HG02884 (cell line): ENCODE data around the gene ELMO1.

ENCODE experiments used
- ATAC-seq: cut with Tn5 transposase; IDR thresholded peaks from one replicate; pipeline ENCODE4 v1.9.1; 2021; ENCODE audit warnings: mild to moderate bottlenecking, moderate library complexity; ENCODE audit not compliant: unreplicated experiment

ELMO1 gene

DNA sequence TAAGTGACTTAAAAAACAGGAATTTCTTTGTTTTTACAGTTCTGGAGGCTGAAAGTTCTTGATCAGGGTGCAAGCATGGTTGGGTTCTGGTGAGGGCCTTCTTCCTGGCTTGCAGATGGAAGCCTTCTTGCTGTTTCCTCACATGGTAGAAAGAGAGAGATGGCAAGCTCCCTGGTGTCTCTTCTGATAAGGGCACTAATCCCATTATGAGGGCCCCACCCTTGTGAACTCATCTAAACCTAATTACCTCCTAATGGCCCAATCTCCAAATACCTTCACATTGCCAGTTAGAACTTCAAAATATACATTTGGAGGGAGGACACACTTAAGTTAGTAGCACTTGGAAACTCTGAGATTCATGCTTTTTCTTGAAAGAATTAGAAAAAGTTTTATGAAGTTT lies 410.0 kb downstream of the ELMO1 start:
- no peak for ATAC-seq

DNA sequence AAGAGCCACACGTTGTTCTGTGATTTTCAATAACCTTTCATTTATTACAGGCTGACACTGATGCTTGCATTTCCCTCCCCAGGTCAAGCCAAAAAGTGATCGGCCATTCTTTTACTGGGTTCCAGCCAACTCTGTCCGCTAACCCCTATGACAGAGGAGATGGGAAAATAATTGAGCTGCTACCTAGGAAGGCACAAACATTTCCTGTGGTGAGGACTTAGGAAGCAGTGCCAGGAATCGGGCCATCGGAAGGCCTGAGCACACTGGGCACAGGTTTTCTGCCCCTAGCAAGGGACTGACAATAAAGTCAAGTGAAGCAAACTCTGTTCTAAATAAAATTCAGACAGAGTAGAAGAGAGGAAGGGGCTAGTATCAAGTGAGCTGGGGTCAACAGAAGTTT lies 411.4 kb downstream of the ELMO1 start:
- no peak for ATAC-seq

DNA sequence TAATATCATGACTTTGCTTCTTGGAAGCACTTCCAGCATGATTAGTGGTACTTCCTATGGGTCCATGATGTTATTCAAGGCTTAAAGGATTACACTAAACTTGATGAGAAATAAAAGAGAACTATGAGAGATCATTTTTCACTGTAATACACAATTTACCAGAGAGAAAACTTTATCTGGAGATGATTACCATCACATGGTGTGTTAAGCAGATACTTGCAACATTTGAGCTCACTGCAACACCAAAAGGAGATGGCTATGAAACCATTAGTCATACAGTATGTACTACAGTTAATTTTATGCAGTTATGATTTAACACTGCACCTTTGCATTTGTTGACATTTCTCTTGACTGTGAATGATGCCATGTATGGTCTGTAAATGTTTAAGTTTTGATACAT lies 413.0 kb downstream of the ELMO1 start:
- ATAC-seq = no peak

DNA sequence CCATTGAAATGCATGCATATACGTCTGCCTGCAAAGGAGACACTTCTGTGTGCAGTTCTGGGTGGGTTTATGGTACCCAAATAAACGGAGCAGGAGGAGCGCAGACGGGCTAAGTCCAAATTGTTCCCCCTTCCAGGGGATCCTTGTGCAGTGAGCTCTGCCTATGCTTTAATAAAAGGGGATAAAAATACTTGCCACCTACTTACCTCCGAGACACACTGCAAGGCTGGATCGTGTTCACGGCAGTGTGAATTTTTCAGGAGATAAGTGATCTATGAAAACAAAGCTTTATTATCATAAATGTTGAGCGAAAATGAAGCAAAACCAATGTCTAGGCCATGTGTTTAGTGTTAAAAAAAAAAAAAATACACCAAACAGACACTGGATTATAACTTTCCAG lies 415.5 kb downstream of the ELMO1 start:
- no peak for ATAC-seq

DNA sequence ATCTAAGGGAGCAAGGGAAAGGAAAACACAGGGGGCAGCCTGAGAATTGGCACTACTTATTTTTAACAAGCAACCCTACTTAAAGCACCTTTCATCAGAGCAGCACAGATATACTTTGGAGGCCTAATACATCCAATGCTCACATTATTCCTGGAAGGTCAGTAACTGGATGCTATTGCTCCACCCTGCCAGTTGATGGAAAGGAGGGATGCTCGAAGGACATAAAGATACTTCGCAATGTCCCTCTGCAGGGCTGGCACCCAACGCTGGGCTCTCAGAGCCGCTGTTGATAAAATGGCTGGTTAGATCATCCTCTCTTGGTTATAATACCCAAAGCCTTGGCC lies 416.4 kb downstream of the ELMO1 start:
- ATAC-seq = no peak

DNA sequence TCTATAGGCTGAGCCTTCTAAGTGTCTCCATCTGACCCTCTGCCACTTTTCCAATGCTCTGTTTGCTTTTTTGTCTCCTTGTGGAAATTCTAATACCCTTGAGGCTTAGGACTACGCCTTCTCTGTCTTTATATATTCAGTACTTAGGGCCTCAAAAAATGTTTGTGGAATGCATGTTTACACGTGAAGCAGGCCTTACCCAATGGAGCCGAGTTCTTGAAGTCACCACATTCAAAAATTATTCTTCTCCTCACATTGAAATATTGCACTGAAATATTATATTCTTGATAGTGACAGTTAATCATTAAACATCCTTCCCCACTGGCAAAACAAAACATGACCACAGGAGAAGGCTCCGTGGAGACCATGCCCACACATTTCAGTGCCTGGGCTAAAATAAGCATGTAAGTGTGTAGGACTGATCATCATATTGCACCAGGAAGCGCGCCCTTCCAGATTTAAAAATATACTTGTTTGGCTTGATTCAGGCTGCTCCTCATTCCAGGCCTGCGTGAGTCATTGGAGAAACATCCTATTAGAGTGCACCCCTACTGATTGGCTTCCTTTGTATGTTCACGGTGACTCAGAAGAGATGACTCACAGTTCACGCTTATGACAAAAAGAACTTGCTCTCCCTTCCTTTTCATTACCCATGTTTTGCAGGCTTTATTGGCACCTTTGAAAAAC lies 416.9 kb downstream of the ELMO1 start:
- no peak for ATAC-seq

DNA sequence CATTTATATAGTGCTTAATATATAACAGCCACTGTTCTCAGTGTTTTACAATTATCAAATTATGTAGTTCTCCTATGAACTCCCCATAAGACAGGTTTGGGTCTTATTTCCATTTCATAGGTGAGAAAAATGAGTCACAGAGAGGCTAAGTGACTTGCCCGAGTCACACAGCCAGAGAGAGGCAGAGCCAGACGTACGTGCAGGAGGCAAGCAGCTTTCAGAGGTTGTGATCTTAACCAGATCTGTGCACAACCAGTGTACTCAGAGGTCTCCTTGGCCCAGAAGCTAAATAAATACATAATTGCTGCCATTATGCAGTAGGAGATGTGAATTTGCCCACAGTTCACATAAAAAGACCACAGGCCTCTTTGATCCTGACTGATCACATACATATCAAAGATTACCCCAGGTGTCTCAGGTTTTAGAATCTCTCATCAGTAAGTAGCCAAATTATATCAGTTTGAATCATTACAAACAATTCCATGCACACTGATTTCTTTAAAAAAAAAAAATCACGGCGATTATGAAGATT lies 419.7 kb downstream of the ELMO1 start:
- ATAC-seq = no peak

DNA sequence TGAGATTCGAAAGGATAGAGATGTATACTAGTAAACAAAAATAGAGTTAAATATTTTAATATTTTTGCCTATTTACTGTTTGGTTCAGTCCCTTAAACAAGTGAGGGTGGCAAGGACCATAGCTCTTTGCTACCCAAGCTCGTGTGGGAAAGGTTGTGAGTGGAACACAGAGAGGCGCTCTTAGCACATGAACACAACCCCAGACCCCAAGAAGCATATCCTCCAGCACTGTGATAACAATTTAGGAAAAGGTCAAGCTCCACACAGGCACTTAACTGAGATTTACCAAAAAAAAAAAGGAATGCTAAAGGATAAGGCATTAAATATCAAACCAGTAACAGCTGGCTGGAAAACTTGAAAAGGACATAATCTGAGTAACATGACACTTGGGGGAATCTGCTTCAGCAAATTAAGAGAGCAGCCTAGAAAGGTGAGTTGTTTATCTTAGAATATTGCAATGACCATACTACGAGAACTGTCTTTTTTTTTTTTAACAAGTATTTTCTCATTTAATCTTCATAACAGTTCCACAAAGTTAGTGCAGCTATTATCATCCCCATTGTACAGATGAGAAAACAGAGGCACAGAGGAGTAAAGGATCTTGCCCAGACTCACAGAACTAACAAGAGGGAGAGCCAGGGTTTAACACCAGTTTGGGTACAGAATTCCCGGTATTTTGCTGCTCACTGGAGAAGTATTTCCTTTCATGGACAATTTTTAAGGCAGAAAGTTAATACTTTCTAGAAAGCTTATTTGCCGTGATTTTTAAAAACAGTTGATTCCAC lies 420.9 kb downstream of the ELMO1 start:
- ATAC-seq = no peak

DNA sequence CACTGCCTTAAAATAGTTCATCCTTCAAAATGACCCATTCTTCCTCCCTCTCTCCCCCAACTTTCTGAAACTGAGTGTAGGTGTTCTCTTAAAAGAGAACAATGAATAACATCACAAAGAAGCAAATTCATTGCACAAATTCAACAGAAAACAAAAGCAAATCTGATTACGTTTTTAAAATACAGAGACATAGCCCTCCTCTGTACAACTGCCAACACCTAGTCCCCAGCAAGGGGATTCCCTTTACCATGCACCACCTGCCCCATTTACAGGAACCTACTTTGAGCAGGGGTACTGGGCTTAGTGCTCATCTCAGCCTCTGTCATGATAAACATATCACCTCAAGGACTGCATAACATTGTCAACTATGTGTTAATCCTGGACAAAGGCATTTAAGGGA lies 421.6 kb downstream of the ELMO1 start:
- no peak for ATAC-seq

DNA sequence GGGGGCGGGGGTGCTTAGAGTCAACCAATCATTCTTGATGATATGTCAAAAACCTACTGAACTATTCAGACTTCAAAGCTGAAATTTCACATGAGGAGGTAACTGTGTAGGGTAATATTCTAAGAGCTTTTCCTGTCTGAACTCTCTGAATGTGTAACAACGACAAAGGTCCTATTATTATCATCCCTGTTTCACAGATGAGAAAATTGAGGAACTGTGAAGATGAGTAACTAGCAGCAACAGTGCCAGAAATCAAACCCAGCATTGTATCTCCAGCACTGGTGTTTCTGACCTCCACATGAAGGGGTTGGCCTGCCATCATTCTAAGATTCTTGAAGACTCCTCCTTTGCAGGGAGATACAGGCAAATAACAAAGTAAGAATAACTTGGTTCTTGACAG lies 429.7 kb downstream of the ELMO1 start:
- ATAC-seq = peak; percentile 77

DNA sequence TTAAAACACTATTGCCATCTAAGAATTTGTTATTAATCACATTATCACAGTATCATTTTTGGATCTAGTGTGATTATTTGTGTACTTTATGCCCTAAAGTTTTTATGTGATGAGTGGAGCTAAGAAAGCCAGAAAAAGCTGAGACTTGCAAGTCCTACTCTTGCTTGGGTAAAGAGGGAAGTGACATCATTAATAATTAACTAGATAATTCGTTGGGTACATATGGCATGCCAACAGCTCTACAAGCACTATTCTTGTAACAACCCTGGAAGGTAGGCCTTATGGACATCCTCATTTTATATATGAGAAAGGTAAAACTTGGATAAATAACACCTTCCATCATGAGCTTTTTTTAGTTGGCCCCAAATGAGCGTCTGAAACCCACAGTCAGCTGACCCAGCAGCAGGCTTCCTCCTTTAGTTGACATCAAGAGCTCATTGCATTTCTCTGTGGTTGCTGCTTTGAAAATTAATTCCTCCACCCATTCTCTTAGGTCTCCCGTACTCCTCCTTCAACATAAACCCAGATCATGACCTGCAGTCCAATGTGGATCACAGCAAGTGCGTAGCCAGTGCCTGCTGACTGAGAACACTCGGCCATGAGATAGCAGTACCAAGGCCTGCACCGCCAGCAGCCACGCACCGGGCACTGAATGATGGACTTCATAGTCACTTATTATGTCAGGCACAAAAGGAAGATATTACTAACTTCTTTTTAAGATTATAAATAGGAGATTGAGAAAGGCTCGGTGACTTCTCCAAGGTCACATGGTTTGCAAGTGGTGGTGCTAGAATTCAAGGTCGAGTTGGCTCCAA lies 432.4 kb downstream of the ELMO1 start:
- ATAC-seq = no peak

DNA sequence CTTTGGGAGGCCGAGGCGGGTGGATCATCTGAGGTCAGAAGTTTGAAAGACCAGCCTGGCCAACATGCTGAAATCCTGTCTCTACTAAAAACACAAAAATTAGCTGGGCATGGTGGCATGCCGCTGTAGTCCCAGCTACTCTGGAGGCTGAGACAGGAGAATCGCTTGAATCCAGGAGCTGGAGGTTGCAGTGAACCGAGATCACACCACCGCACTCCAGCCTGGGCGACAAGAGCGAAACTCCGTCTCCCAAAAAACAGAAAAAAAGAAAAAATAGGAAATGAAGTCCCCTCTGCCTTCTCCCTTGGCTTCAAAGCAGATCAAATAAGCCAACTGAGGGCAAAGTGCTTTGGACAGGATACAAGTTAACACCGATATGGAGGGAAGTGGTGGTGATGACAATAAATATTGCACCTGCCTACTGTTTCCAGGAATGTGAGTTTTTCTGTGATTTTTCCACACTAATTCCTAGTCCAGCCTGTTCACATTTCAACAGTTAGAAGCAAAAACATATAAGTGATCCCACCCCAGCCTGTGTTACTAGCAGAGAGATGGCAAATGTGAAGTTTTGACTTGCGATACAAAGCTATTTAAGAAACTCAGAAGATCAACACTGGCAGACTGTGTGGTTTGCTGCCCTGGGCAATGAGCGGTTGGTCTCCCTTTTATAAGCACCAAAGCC lies 433.2 kb downstream of the ELMO1 start:
- no peak for ATAC-seq

DNA sequence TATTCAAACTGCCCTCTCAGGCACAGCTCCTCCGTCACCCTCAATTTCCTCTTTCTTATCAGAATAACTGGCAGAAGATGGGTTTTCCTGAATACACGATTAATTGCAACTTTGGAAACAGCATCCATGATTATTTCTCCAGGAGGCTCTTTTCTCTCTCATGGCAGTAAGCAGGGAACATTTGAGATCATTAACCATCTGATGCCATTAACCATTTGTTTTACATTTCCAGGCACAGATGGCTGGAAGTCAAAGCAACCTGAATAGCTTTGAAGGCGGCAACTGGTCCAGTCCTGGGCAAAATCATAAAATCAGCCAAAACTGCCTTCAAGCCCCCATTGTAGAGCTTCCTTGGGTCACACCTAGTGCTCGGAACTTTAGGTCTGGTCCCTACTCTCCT lies 434.9 kb downstream of the ELMO1 start:
- no peak for ATAC-seq

DNA sequence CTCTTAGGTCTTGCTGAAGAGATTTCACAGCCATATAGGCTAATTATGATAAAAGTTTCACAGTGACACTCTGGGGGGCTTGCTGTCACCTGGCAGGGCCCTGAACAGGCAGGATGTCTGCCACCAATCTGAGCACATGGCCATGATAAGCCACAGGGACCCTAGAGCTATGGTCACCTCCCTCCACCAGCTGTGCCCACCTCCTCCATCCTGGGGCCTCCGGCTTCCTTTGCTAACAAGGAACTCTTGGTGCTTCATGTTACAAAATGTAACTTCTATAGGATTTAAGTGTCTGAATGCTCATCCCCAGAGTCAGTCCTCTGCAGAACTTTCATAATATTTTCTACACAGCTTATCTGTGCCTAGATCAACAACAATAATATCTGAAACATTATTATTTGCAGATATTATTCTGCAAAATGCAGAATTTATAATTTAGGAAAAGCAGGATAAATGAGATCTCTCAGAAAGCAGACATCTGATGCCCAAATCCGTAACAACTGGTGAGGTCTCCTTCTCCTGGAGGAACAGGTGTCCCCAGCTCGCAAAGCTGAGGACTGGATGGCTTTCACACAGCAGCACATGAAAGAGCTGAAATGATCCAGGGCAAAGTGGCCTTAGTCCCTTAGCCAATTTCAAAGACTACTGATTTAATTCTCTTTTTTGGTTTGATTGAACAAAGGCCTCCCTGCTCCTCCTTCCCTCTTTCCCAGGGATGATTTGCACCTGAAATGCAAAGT lies 437.3 kb downstream of the ELMO1 start:
- ATAC-seq = no peak

DNA sequence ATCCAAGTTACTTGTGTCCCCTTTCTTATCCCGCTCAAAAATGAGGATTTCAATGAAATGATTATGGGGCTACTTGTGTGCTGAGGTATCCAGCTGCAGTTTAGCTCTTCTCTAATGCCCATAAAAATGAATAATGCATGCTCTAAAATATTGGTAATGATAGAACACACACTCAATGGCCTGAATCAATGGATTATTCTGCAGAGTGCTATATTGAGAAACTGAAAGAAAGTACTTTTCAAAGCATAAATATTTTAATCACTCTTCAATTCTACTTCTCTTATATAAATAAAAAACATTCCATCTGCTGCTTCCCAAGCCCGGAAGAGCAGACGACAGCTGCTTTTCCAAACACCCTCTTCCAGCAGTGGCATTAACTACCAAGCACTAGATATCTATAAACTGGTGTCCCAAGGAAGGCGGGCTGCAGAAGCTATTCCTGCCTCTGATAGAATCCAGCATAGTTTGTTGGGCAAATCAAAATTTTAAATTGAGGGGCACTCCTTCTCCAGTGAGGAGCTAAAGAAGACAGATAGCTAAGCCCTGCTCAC lies 439.5 kb downstream of the ELMO1 start:
- no peak for ATAC-seq

DNA sequence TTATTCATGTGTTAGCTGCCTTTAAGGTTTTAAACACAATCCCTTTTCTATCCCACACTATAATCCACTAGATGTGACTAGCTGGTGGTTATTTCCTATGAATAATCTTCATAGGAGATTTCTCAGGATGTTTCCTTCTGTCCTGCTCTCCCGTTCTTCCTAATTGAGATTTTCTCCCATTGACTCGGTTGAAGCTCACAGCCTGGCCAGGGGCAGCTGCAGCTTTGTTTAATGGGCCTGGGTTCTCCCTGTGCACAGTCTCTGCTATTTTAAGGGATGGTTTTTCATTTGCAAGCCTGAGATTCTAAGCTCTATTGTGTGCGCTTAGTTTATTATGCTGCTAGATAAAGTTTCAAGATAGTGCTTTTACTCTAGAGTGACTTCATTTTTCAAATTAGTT lies 441.0 kb downstream of the ELMO1 start:
- ATAC-seq = no peak

DNA sequence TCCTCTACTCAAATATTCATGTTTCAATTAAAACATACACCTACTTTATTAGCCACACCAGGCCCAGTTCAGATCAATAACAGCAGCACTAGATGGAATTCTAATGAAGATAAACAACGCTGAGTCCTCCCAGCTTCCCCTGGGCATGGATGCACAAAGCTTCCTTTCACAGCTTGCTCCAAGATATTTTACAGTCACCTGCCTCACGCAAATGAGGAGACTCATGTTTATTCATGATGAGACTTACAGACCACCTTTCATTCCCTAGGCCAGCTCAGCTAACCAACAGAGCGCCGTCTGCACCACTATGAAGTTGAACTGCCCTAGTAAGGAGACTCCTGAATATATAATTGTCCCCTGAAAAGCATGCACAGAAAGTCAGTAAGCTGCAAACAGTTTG lies 441.4 kb downstream of the ELMO1 start:
- no peak for ATAC-seq

DNA sequence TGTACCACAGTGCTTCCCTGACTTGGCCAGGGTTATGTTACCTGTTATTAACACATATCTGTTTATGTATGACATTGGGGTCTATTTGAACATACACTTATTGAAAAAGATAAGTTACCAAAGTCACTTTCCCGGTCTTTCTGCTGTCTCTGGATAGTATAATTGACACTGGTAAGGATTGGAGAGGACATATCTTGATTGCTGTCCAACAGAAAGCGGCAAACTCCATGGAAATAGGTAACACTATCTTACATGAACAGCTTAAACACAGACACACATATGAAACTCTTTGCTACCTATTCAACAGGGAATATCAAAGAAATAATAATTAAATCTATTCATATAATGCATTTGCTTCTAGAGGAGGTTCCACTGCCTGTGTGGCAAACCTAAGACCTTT lies 441.9 kb downstream of the ELMO1 start:
- ATAC-seq = no peak

DNA sequence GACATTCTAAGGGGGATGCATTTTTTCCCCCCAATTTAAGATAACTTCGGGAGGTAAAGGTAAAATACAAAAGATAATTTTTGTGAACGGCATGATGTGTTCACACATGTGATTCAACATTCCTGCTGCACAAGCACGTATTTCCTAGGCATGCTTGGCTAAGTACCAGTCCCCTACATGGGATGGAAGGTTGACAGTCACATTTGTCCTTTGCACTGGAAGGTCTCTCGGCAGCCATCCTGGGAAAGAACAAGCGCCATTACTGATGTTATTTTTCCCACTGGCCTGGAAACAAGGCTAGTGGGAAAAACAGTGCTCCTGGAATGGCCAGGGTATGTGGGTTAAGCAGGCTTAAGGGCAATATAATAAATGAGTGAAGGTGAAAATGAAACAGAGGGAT lies 448.2 kb downstream of the ELMO1 start:
- ATAC-seq = no peak
